ENCODE measurements around the gene GTSE1. TPM values are rescaled to one million over a fixed set of nuclear protein-coding genes. Genes with fewer than 3 reads are reported as not detected.

The GTSE1 gene
- total RNA-seq, 1 experiment from 2014 or later, result 46.1 TPM

DNA sequence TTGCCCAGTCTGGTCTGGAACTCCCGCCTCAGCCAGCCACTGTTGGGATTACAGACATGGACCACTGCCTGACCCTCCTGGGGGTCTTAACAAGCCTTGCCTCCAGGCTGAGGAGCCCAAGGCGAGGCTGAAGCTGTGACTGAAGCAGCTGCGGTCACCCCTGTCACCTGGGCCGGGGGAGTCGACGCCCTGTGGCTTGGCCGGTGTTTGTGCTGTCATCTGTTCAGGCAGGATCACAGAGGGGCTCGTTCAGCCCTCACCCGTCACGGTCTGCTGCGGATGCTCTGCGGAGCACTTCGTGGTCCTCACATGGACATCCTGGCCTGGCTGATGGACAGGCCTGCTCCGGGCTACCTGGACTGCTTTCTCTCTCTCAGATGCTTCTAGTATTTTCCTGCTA is 62.7 kb downstream of the GTSE1 start:
- ATAC-seq, result no peak
- Histone ChIP-seq H3K4me3 (replicated peaks in 1 of 2; ENCODE audit: low read depth in 1 of 2, low read length in 2 of 2) (no peak overlapping the region), H3K4me1 (ENCODE audit: control insufficient read depth in 1 of 2, insufficient read depth in 2 of 2, low read length in 2 of 2) (no peaks in the 10 kb centered on the region)

DNA sequence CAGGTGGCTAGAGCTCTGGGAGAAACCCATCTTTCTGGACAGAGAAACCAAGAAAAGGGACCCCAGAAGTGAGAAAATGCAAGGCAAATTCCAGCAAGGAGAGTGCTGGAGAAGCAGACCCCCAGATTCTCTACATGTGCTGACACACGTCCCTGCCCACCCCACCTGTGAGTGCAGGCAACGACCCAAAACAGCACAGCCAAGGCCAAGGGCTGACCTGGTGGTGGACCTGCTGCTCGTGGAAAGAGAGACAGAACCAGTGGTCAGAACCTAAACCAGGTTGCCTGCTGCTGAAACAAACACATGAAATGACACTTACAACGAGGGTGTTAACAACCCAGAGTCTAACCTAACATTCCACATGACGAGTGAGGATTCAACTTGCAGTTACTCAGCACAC is 63.4 kb downstream of the GTSE1 start:
- TF ChIP-seq, protein P1, sequence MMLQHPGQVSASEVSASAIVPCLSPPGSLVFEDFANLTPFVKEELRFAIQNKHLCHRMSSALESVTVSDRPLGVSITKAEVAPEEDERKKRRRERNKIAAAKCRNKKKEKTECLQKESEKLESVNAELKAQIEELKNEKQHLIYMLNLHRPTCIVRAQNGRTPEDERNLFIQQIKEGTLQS (IDR thresholded peaks at IDR 0.05), result no peak
- TF ChIP-seq, protein P2, sequence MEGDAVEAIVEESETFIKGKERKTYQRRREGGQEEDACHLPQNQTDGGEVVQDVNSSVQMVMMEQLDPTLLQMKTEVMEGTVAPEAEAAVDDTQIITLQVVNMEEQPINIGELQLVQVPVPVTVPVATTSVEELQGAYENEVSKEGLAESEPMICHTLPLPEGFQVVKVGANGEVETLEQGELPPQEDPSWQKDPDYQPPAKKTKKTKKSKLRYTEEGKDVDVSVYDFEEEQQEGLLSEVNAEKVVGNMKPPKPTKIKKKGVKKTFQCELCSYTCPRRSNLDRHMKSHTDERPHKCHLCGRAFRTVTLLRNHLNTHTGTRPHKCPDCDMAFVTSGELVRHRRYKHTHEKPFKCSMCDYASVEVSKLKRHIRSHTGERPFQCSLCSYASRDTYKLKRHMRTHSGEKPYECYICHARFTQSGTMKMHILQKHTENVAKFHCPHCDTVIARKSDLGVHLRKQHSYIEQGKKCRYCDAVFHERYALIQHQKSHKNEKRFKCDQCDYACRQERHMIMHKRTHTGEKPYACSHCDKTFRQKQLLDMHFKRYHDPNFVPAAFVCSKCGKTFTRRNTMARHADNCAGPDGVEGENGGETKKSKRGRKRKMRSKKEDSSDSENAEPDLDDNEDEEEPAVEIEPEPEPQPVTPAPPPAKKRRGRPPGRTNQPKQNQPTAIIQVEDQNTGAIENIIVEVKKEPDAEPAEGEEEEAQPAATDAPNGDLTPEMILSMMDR (IDR thresholded peaks at IDR 0.05 in 2 of 3, conservative IDR thresholded peaks at IDR 0.05 in 1 of 3; ENCODE audit: borderline replicate concordance in 1 of 3, insufficient read depth in 1 of 3, low read depth in 2 of 3, low read length in 2 of 3), result no peak
- TF ChIP-seq TCF7L2 (IDR thresholded peaks at IDR 0.05; ENCODE audit: borderline replicate concordance, extremely low read depth, insufficient read depth, insufficient read length) (no peak), EGR1 (IDR thresholded peaks at IDR 0.05; ENCODE audit: low read depth) (no peak)
- no peaks in the 10 kb centered on the region for H3K9me2 ChIP-seq (ENCODE audit: insufficient read depth)
- peaks cover 4 to 6% of the 10 kb centered on the region in 2 experiments; a peak in 3 of 4 replicates for H3K36me3 ChIP-seq (ENCODE audit: control insufficient read depth in 1 of 2, insufficient read depth in 2 of 2, low read length in 2 of 2)
- no peak overlapping the region for H2AFZ ChIP-seq (ENCODE audit: low read depth, low read length, poor library complexity, severe bottlenecking)
- DNase-seq (ENCODE audit: low read depth, low spot score), result no peak
- no peaks in the 10 kb centered on the region for H3K27me3 ChIP-seq (ENCODE audit: insufficient read depth, low read length)
- H3K4me1 ChIP-seq (ENCODE audit: control insufficient read depth in 1 of 2, insufficient read depth in 2 of 2, low read length in 2 of 2), result no peaks in the 10 kb centered on the region
- no peak overlapping the region for H3K4me3 ChIP-seq (replicated peaks in 1 of 2; ENCODE audit: low read depth in 1 of 2, low read length in 2 of 2)
- no peaks in the 10 kb centered on the region for H3K9me3 ChIP-seq (ENCODE audit: control insufficient read depth in 1 of 2, insufficient read depth in 1 of 2, low read depth in 1 of 2, low read length in 2 of 2)
- TSS peak; percentile 24 for BruUV-seq (replicated peaks)
- ChIA-PET POLR2A (no interaction called here), RAD21 (ENCODE audit: low non-redundant PET in 1 of 2, low total read pairs in 2 of 2, uncharacterized antibody in 2 of 2, unreplicated experiment in 2 of 2) (no interaction called here), CTCF (no interaction called here)
- no peak overlapping the region for H3K4me2 ChIP-seq (ENCODE audit: low read length)
- intact Hi-C loops (cut with micrococcal nuclease), result no loop called here
- H4K20me1 ChIP-seq (ENCODE audit: insufficient read depth), result peaks cover 3% of the 10 kb centered on the region; the same call in 1 of the 2 replicates
- no peak overlapping the region for H3K9ac ChIP-seq (ENCODE audit: low read length)
- H3K27ac ChIP-seq (ENCODE audit: low read depth, low read length), result no peak overlapping the region
- H3K79me2 ChIP-seq (ENCODE audit: insufficient read depth, low read length), result no peaks in the 10 kb centered on the region
- no peak for ATAC-seq

More for the DNA sequence above, 62.7 kb downstream of the GTSE1 start:
- H3K9me2 ChIP-seq (ENCODE audit: insufficient read depth), result no peaks in the 10 kb centered on the region
- no peaks in the 10 kb centered on the region for H3K79me2 ChIP-seq (ENCODE audit: insufficient read depth, low read length)
- H3K9ac ChIP-seq (ENCODE audit: low read length), result no peak overlapping the region
- H3K4me2 ChIP-seq (ENCODE audit: low read length), result no peak overlapping the region
- no peak overlapping the region for H3K27ac ChIP-seq (ENCODE audit: low read depth, low read length)
- TF ChIP-seq JUND (IDR thresholded peaks at IDR 0.05), result no peak
- TF ChIP-seq CEBPB (IDR thresholded peaks at IDR 0.05; ENCODE audit: low read depth), result no peak
- TF ChIP-seq EGR1 (IDR thresholded peaks at IDR 0.05; ENCODE audit: low read depth), result no peak
- no peak for TF ChIP-seq YY1 (IDR thresholded peaks at IDR 0.05; ENCODE audit: extremely low read depth, insufficient replicate concordance, low read depth, low read length)
- H3K36me3 ChIP-seq (ENCODE audit: control insufficient read depth in 1 of 2, insufficient read depth in 2 of 2, low read length in 2 of 2), result peaks cover 6% of the 10 kb centered on the region in 2 experiments; a peak in 3 of 4 replicates
- no peaks in the 10 kb centered on the region for H3K9me3 ChIP-seq (ENCODE audit: control insufficient read depth in 1 of 2, insufficient read depth in 1 of 2, low read depth in 1 of 2, low read length in 2 of 2)
- H3K27me3 ChIP-seq (ENCODE audit: insufficient read depth, low read length), result no peaks in the 10 kb centered on the region
- no TSS peak for BruUV-seq (replicated peaks)
- intact Hi-C loops (cut with micrococcal nuclease), result no loop called here
- no peak for DNase-seq (ENCODE audit: low read depth, low spot score)
- POLR2A ChIA-PET, result no interaction called here
- RAD21 ChIA-PET (ENCODE audit: low non-redundant PET in 1 of 2, low total read pairs in 2 of 2, uncharacterized antibody in 2 of 2, unreplicated experiment in 2 of 2), result no interaction called here
- peaks cover 3% of the 10 kb centered on the region; the same call in 1 of the 2 replicates for H4K20me1 ChIP-seq (ENCODE audit: insufficient read depth)
- CTCF ChIA-PET, result interaction anchor here (2.2 kb wide), 1 partner anchor 8 kb away, joined by 13 read pairs; no protein-coding TSS in a partner anchor
- no peak overlapping the region for H2AFZ ChIP-seq (ENCODE audit: low read depth, low read length, poor library complexity, severe bottlenecking)
